ENCODE measurements around the gene NANOG. TPM values are rescaled to one million over a fixed set of nuclear protein-coding genes. Genes with fewer than 3 reads are reported as not detected.
"Not testable (repeated sequence)": the region's sequence is repeated elsewhere in the genome, so short reads cannot be mapped to it uniquely, and the experiment has no call there.

Gene NANOG
- total and polyA plus RNA-seq, 2 donors (not counting 3 experiments of a cell fraction or from before 2014, with no cell fraction given) = 0.03 TPM; not detected in 1

DNA sequence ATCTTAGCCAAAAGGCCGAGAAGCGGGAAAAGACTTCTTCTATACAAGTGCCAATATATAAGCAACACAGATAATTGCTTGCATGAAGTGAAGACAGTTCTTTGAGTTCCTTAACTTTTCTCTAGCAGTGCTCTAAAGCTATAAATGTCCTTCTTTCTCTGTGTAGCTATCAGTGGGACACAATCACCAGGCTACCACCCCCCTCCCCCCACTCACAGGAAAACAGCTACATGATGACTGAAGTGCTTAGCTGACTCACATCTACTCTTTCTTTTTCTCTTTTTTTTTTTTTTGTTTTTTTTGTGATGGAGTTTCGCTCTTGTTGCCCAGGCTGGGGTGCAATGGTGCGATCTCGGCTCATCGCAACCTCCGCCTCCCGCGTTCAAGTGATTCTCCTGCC, 53.2 kb downstream of the NANOG start:
- POLR2A ChIA-PET; H3K9me3 ChIP-seq (replicated peaks; ENCODE audit: control insufficient read depth, insufficient read depth, low read length); BruUV-seq (replicated peaks); H2AFZ ChIP-seq (ENCODE audit: low read depth, low read length); H4K20me1 ChIP-seq (replicated peaks; ENCODE audit: control insufficient read depth, extremely low read depth, insufficient read depth, low read length); dilution Hi-C loops (cut with MboI; ENCODE audit: extremely low pct_ligation_motif_present, low sequenced_read_pairs); H3K9me1 ChIP-seq (replicated peaks; ENCODE audit: control insufficient read depth, extremely low read depth, insufficient read depth, low read length); H3K79me2 ChIP-seq (ENCODE audit: control insufficient read depth, insufficient read depth, low read length); FAIRE-seq; H3K36me3 ChIP-seq (ENCODE audit: control insufficient read depth in 2 of 2, extremely low read depth in 1 of 2, insufficient read depth in 2 of 2, low read length in 2 of 2); intact Hi-C loops (cut with micrococcal nuclease); H3K27me3 ChIP-seq (ENCODE audit: control insufficient read depth in 2 of 2, insufficient read depth in 2 of 2, low read length in 2 of 2); H3K4me3 ChIP-seq (replicated peaks in 1 of 3; ENCODE audit: insufficient read depth in 1 of 3, low read depth in 1 of 3, low read length in 3 of 3); H3K9ac ChIP-seq (replicated peaks; ENCODE audit: extremely low read depth, insufficient read depth, low read length): not testable (repeated sequence)
- Histone ChIP-seq H3K4me2 (ENCODE audit: insufficient read depth, low read length) (peak overlapping the region; percentile 17), H3K4me1 (ENCODE audit: control insufficient read depth, extremely low read depth, insufficient read depth, low read length) (peaks cover 18% of the 10 kb centered on the region), H3K27ac (ENCODE audit: insufficient read depth, low read depth, low read length) (peak overlapping the region; percentile 41)
- CTCF ChIA-PET = interaction anchor here (0.7 to 1.2 kb wide), 2 partner anchors 10 to 11 kb away, joined by 3 read pairs; no protein-coding TSS in a partner anchor
- peak; percentile 25 for TF ChIP-seq FOS (IDR thresholded peaks at IDR 0.05; ENCODE audit: borderline replicate concordance, insufficient read depth, low read length)
- DNase-seq (ENCODE audit: low read depth, low spot score) = peak; percentile 47

DNA sequence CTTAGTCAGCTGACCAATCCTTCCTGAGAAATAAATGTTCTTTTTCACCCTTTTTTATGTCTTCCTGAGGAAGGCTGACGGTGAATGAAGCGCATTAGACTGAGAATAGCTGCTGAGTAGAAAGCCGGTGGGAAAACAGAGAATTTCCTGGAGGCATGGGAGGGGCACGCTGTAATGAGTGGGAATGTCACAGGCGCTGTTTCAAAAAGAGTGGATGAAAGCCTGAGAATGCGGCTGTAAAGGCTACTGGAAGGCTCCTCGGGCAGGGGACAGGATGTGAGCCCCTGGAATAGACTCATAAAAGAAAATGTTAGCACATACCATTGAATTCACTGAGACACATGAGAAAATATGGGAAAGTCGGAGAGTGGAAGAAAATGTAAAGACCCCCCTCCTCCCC, 53.9 kb downstream of the NANOG start:
- H3K9ac ChIP-seq (replicated peaks; ENCODE audit: extremely low read depth, insufficient read depth, low read length); H3K9me3 ChIP-seq (replicated peaks; ENCODE audit: control insufficient read depth, insufficient read depth, low read length); H4K20me1 ChIP-seq (replicated peaks; ENCODE audit: control insufficient read depth, extremely low read depth, insufficient read depth, low read length); FAIRE-seq; H3K4me2 ChIP-seq (ENCODE audit: insufficient read depth, low read length); dilution Hi-C loops (cut with MboI; ENCODE audit: extremely low pct_ligation_motif_present, low sequenced_read_pairs); H3K79me2 ChIP-seq (ENCODE audit: control insufficient read depth, insufficient read depth, low read length); H3K4me3 ChIP-seq (replicated peaks in 1 of 3; ENCODE audit: insufficient read depth in 1 of 3, low read depth in 1 of 3, low read length in 3 of 3); POLR2A ChIA-PET; H3K9me1 ChIP-seq (replicated peaks; ENCODE audit: control insufficient read depth, extremely low read depth, insufficient read depth, low read length); H2AFZ ChIP-seq (ENCODE audit: low read depth, low read length); H3K36me3 ChIP-seq (ENCODE audit: control insufficient read depth in 2 of 2, extremely low read depth in 1 of 2, insufficient read depth in 2 of 2, low read length in 2 of 2); H3K27me3 ChIP-seq (ENCODE audit: control insufficient read depth in 2 of 2, insufficient read depth in 2 of 2, low read length in 2 of 2); intact Hi-C loops (cut with micrococcal nuclease): not testable (repeated sequence)
- CTCF ChIA-PET = interaction anchor here (1.2 kb wide), 1 partner anchor 11 kb away, joined by 3 read pairs; no protein-coding TSS in a partner anchor
- DNase-seq (ENCODE audit: low read depth, low spot score) = peak; percentile 79
- Histone ChIP-seq H3K27ac (ENCODE audit: insufficient read depth, low read depth, low read length) (peak overlapping the region; percentile 41), H3K4me1 (ENCODE audit: control insufficient read depth, extremely low read depth, insufficient read depth, low read length) (peaks cover 18% of the 10 kb centered on the region)
- TSS peak; percentile 50 for BruUV-seq (replicated peaks)

DNA sequence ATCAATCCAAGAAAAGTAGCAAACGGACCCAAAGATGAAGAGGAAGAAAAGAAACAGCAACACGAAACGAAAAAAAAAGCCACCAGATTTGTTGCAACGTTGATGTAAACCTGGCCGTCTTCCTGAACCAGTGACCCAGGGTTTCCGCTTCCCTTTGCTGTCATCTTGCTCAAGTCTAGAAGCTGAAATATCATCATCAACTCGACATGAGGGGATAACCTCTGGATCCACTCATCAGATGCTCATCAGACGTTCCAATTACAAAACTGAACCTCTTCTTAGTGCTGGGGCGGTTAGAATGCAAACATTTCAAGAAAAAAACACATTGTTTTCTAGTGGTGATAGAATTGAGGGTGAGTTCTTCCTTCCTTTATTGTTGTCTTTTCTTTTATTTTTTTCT, 54.4 kb downstream of the NANOG start:
- ChIA-PET CTCF (interaction anchor here (1.2 kb wide), 1 partner anchor 11 kb away, joined by 4 read pairs; no protein-coding TSS in a partner anchor), POLR2A (interaction anchor here (0.6 kb wide), 1 partner anchor 8 kb away, joined by 4 read pairs; no protein-coding TSS in a partner anchor)
- H3K9me3 ChIP-seq (replicated peaks; ENCODE audit: control insufficient read depth, insufficient read depth, low read length); H3K79me2 ChIP-seq (ENCODE audit: control insufficient read depth, insufficient read depth, low read length); H4K20me1 ChIP-seq (replicated peaks; ENCODE audit: control insufficient read depth, extremely low read depth, insufficient read depth, low read length); BruUV-seq (replicated peaks); dilution Hi-C loops (cut with MboI; ENCODE audit: extremely low pct_ligation_motif_present, low sequenced_read_pairs); intact Hi-C loops (cut with micrococcal nuclease); H2AFZ ChIP-seq (ENCODE audit: low read depth, low read length); H3K4me3 ChIP-seq (replicated peaks in 1 of 3; ENCODE audit: insufficient read depth in 1 of 3, low read depth in 1 of 3, low read length in 3 of 3); H3K27me3 ChIP-seq (ENCODE audit: control insufficient read depth in 2 of 2, insufficient read depth in 2 of 2, low read length in 2 of 2); H3K9me1 ChIP-seq (replicated peaks; ENCODE audit: control insufficient read depth, extremely low read depth, insufficient read depth, low read length); H3K36me3 ChIP-seq (ENCODE audit: control insufficient read depth in 2 of 2, extremely low read depth in 1 of 2, insufficient read depth in 2 of 2, low read length in 2 of 2): not testable (repeated sequence)
- H3K4me2 ChIP-seq (ENCODE audit: insufficient read depth, low read length) = peak overlapping the region; percentile 36
- H3K9ac ChIP-seq (replicated peaks; ENCODE audit: extremely low read depth, insufficient read depth, low read length) = peak overlapping the region; percentile 9
- peaks cover 21% of the 10 kb centered on the region for H3K4me1 ChIP-seq (ENCODE audit: control insufficient read depth, extremely low read depth, insufficient read depth, low read length)
- DNase-seq (ENCODE audit: low read depth, low spot score) (peak; percentile 25), FAIRE-seq (peak; percentile 96)
- H3K27ac ChIP-seq (ENCODE audit: insufficient read depth, low read depth, low read length) = peak overlapping the region; percentile 8
